WTC11 (cell line): ENCODE data around the gene ZNF710.

Source experiments
- CTCF ChIP-seq: fragments of 200-600 bp; IDR thresholded peaks from 2 replicates; pipeline ENCODE4 v1.8.0; 2022; ENCODE audit warnings: antibody characterized with exemption
- ELF4 ChIP-seq: sonication (generic); formaldehyde crosslinking; IDR thresholded peaks from 2 replicates; pipeline ENCODE4 v1.8.1; 2022; ENCODE audit warnings: low read depth, mild to moderate bottlenecking, moderate library complexity, missing genetic modification reagents
- HMGXB4 ChIP-seq: sonication (generic); formaldehyde crosslinking; IDR thresholded peaks from 2 replicates; pipeline ENCODE4 v1.8.1; 2023; ENCODE audit warnings: mild to moderate bottlenecking, moderate library complexity, missing genetic modification reagents
- MAX ChIP-seq: sonication (generic); formaldehyde crosslinking; IDR thresholded peaks from 2 replicates; pipeline ENCODE4 v1.8.0; 2022; ENCODE audit warnings: mild to moderate bottlenecking, missing genetic modification reagents
- RELA ChIP-seq: sonication (generic); formaldehyde crosslinking; IDR thresholded peaks from 2 replicates; pipeline ENCODE4 v1.8.1; 2022; ENCODE audit warnings: missing genetic modification reagents, mild to moderate bottlenecking, borderline replicate concordance
- SP1 ChIP-seq: sonication (generic); formaldehyde crosslinking; conservative IDR thresholded peaks from 2 replicates; pipeline ENCODE4 v1.8.1; 2022; ENCODE audit warnings: missing genetic modification reagents
- ZMAT4 ChIP-seq: fragments of 250-450 bp; sonication (Bioruptor Pico); IDR thresholded peaks from 2 replicates; pipeline ENCODE4 v1.9.0; 2021; ENCODE audit warnings: mild to moderate bottlenecking
- ZNF317 ChIP-seq: sonication (generic); formaldehyde crosslinking; IDR thresholded peaks from 2 replicates; pipeline ENCODE4 v1.8.1; 2023; ENCODE audit warnings: low read depth, mild to moderate bottlenecking, moderate library complexity, missing genetic modification reagents, borderline replicate concordance
- ZNF396 ChIP-seq: fragments of 250-450 bp; sonication (Bioruptor Pico); IDR thresholded peaks from 2 replicates; pipeline ENCODE4 v1.8.0; 2021; ENCODE audit warnings: mild to moderate bottlenecking, moderate library complexity, borderline replicate concordance
- ZNF425 ChIP-seq: fragments of 250-450 bp; sonication (Bioruptor Pico); conservative IDR thresholded peaks from 2 replicates; pipeline ENCODE4 v1.9.0; 2021; ENCODE audit warnings: mild to moderate bottlenecking

- TF ChIP-seq CTCF (no peak), MAX (CRISPR knock-in tag) (no peak), ZMAT4 (no peak), HMGXB4 (CRISPR knock-in tag) (no peak), RELA (no peak), ZNF425 (CRISPR knock-in tag) (no peak), SP1 (CRISPR knock-in tag) (no peak), ZNF396 (CRISPR knock-in tag) (no peak), ELF4 (CRISPR knock-in tag) (no peak), ZNF317 (CRISPR knock-in tag) (no peak)
These were observed 2.0 kb upstream of the ZNF710 start for GRCh38 chr15:89998923-89999675.
